Measurements from ENCODE around the gene SYNDIG1.

The SYNDIG1 gene

GRCh38 chr20:24473435-24474223 is 4.2 kb downstream of the SYNDIG1 start:
- DNase-seq (ENCODE audit: low spot score) = no peak

GRCh38 chr20:24477831-24478547 is 8.6 kb downstream of the SYNDIG1 start:
- DNase-seq (ENCODE audit: low spot score) = no peak

GRCh38 chr20:24478584-24478983 is 9.2 kb downstream of the SYNDIG1 start:
- DNase-seq (ENCODE audit: low spot score) = no peak

GRCh38 chr20:24479106-24479505 is 9.7 kb downstream of the SYNDIG1 start:
- DNase-seq (ENCODE audit: low spot score) = no peak

GRCh38 chr20:24479595-24479994 is 10.2 kb downstream of the SYNDIG1 start:
- DNase-seq (ENCODE audit: low spot score) = no peak

- no peak for DNase-seq (ENCODE audit: low spot score)
Measured at GRCh38 chr20:24480509-24480908, 11.1 kb downstream of the SYNDIG1 start.

GRCh38 chr20:24481173-24481572 is 11.7 kb downstream of the SYNDIG1 start:
- DNase-seq (ENCODE audit: low spot score) = no peak

GRCh38 chr20:24483435-24484080 is 14.1 kb downstream of the SYNDIG1 start:
- no peak for DNase-seq (ENCODE audit: low spot score)

GRCh38 chr20:24484081-24484450 is 14.6 kb downstream of the SYNDIG1 start:
- DNase-seq (ENCODE audit: low spot score) = no peak

GRCh38 chr20:24485981-24486380 is 16.6 kb downstream of the SYNDIG1 start:
- DNase-seq (ENCODE audit: low spot score) = no peak

- DNase-seq (ENCODE audit: low spot score) = no peak
Measured at GRCh38 chr20:24487240-24487639, 17.8 kb downstream of the SYNDIG1 start.

GRCh38 chr20:24487648-24488047 is 18.2 kb downstream of the SYNDIG1 start:
- DNase-seq (ENCODE audit: low spot score) = no peak

GRCh38 chr20:24488064-24488799 is 18.8 kb downstream of the SYNDIG1 start:
- DNase-seq (ENCODE audit: low spot score) = no peak

GRCh38 chr20:24488800-24489175 is 19.4 kb downstream of the SYNDIG1 start:
- DNase-seq (ENCODE audit: low spot score) = no peak

GRCh38 chr20:24489193-24489592 is 19.8 kb downstream of the SYNDIG1 start:
- no peak for DNase-seq (ENCODE audit: low spot score)

- DNase-seq (ENCODE audit: low spot score) = no peak
Measured at GRCh38 chr20:24489631-24490260, 20.3 kb downstream of the SYNDIG1 start.

- DNase-seq (ENCODE audit: low spot score) = no peak
Measured at GRCh38 chr20:24490598-24490997, 21.2 kb downstream of the SYNDIG1 start.

- no peak for DNase-seq (ENCODE audit: low spot score)
Measured at GRCh38 chr20:24491041-24491756, 21.8 kb downstream of the SYNDIG1 start.

GRCh38 chr20:24492031-24492607 is 22.7 kb downstream of the SYNDIG1 start:
- DNase-seq (ENCODE audit: low spot score) = no peak

- no peak for DNase-seq (ENCODE audit: low spot score)
Measured at GRCh38 chr20:24492698-24493097, 23.3 kb downstream of the SYNDIG1 start.

GRCh38 chr20:24493181-24493580 is 23.8 kb downstream of the SYNDIG1 start:
- DNase-seq (ENCODE audit: low spot score) = no peak
